ENCODE measurements around the gene EID2. TPM values are rescaled to one million over a fixed set of nuclear protein-coding genes. Genes with fewer than 3 reads are reported as not detected.

EID2 gene
- total RNA-seq, 1 donor from 2014 or later, result 20.0 TPM

DNA sequence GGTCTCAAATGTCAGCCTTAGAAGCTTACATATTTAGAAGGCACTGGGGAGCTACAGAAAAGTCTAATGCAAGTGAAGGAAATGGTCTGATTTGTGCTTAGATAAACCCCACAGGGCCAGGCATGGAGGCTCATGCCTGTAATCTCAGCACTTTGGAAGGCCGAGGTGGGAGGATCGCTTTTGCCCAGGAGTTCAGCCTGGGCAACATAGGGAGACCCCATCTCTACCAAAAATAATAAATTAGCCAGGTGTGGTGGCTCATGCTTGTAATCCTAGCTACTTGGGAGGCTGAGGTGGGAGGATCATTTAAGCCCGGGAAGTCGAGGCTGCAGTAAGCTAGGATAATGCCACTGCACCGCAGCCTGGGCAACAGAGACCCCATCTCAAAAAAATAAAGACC lies 43.9 kb downstream of the EID2 start:
- H3K36me3 ChIP-seq, result no peaks in the 10 kb centered on the region
- H3K9me3 ChIP-seq (ENCODE audit: low read depth), result no peaks in the 10 kb centered on the region
- no peaks in the 10 kb centered on the region for H3K79me2 ChIP-seq (ENCODE audit: low read depth)
- H3K4me1 ChIP-seq, result peaks cover 17% of the 10 kb centered on the region
- H3K4me2 ChIP-seq, result no peak overlapping the region
- Mint-ChIP-seq H3K27me3 (ENCODE audit: insufficient read depth, low read depth) (peaks cover 28% of the 10 kb centered on the region), H3K27ac (peak overlapping the region; percentile 36), H3K4me1 (peaks cover 20% of the 10 kb centered on the region), H3K36me3 (peaks cover 2% of the 10 kb centered on the region), H3K4me3 (no peak overlapping the region), H3K9me3 (no peaks in the 10 kb centered on the region)
- no peak overlapping the region for H3K4me3 ChIP-seq
- no peak for DNase-seq (ENCODE audit: low spot score)
- H3K27me3 ChIP-seq, result peaks cover 47% of the 10 kb centered on the region
- peaks cover 32% of the 10 kb centered on the region for H3F3A ChIP-seq (ENCODE audit: low read depth)
- no peak overlapping the region for H3K27ac ChIP-seq
- TF ChIP-seq, protein P1, sequence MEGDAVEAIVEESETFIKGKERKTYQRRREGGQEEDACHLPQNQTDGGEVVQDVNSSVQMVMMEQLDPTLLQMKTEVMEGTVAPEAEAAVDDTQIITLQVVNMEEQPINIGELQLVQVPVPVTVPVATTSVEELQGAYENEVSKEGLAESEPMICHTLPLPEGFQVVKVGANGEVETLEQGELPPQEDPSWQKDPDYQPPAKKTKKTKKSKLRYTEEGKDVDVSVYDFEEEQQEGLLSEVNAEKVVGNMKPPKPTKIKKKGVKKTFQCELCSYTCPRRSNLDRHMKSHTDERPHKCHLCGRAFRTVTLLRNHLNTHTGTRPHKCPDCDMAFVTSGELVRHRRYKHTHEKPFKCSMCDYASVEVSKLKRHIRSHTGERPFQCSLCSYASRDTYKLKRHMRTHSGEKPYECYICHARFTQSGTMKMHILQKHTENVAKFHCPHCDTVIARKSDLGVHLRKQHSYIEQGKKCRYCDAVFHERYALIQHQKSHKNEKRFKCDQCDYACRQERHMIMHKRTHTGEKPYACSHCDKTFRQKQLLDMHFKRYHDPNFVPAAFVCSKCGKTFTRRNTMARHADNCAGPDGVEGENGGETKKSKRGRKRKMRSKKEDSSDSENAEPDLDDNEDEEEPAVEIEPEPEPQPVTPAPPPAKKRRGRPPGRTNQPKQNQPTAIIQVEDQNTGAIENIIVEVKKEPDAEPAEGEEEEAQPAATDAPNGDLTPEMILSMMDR (IDR thresholded peaks at IDR 0.05), result no peak
- TF ChIP-seq EZH2 (IDR thresholded peaks at IDR 0.05) (no peak), EZH2phosphoT487 (IDR thresholded peaks at IDR 0.05) (no peak)
- H4K20me1 ChIP-seq (ENCODE audit: low read depth), result no peaks in the 10 kb centered on the region
- H2AFZ ChIP-seq (replicated peaks), result no peak overlapping the region
- H3K9ac ChIP-seq, result no peak overlapping the region

DNA sequence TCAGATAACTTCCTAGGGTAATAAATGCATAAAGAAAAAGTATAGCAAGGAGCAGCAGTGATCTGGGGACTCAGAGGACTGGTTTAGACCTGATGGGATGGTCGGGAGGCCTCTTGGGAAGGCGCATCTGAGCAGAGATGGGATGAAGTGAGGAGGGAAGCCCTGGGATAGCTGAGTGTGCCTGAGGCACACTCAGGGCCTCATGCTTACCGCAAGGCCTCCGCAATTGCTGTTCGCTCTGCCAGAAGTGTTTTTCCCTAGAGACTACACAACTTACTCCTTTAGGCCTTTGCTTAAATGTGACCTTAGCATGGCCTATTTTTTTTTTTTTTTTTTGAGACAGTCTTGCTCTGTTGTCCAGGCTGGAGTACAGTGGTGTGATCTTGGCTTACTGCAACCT lies 45.3 kb downstream of the EID2 start:
- Histone ChIP-seq H3K4me3 (no peak overlapping the region), H3K36me3 (no peaks in the 10 kb centered on the region), H3K4me2 (no peak overlapping the region), H3K27ac (no peak overlapping the region), H3K9me3 (ENCODE audit: low read depth) (no peaks in the 10 kb centered on the region), H3K27me3 (peaks cover 33% of the 10 kb centered on the region), H3K79me2 (ENCODE audit: low read depth) (no peaks in the 10 kb centered on the region), H3F3A (ENCODE audit: low read depth) (peaks cover 32% of the 10 kb centered on the region), H4K20me1 (ENCODE audit: low read depth) (no peaks in the 10 kb centered on the region), H3K9ac (no peak overlapping the region), H2AFZ (replicated peaks) (no peak overlapping the region), H3K4me1 (peaks cover 17% of the 10 kb centered on the region)
- no peaks in the 10 kb centered on the region for H3K9me3 Mint-ChIP-seq
- DNase-seq (ENCODE audit: low spot score), result no peak
- H3K27me3 Mint-ChIP-seq (ENCODE audit: insufficient read depth, low read depth), result peaks cover 16% of the 10 kb centered on the region
- peaks cover 14% of the 10 kb centered on the region for H3K4me1 Mint-ChIP-seq
- H3K4me3 Mint-ChIP-seq, result no peak overlapping the region
- H3K27ac Mint-ChIP-seq, result no peak overlapping the region
- TF ChIP-seq EZH2phosphoT487 (IDR thresholded peaks at IDR 0.05), result no peak
- no peak for TF ChIP-seq EZH2 (IDR thresholded peaks at IDR 0.05)
- TF ChIP-seq, protein P1 (IDR thresholded peaks at IDR 0.05), result no peak
- H3K36me3 Mint-ChIP-seq, result peaks cover 6% of the 10 kb centered on the region

DNA sequence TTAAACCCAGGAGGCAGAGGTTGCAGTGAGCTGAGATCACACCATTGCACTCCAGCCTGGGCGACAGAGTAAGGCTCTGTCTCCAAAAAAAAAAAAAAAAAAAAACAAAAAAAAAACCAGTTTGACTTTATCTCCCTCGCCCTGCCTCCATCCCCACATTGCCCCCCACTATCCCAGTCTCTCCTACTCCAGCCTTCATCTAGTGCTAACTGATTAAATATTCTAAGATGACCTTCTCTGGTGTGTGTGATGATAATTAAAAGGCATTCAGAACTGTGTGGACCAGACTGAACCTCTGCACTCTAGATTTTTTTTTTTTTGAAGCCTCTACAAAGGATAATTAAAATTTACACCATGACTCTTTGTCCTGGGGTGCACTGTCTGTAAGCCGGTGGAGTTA lies 47.2 kb downstream of the EID2 start:
- peaks cover 3% of the 10 kb centered on the region for H3K4me1 Mint-ChIP-seq

More for the DNA sequence above, 47.2 kb downstream of the EID2 start:
- Histone ChIP-seq H3K4me1 (peaks cover 4% of the 10 kb centered on the region), H3K4me3 (no peak overlapping the region), H3K79me2 (ENCODE audit: low read depth) (no peaks in the 10 kb centered on the region), H3K36me3 (no peaks in the 10 kb centered on the region), H4K20me1 (ENCODE audit: low read depth) (no peaks in the 10 kb centered on the region), H3K27me3 (peaks cover 14% of the 10 kb centered on the region), H3K27ac (no peak overlapping the region), H3K9ac (no peak overlapping the region), H3F3A (ENCODE audit: low read depth) (peaks cover 18% of the 10 kb centered on the region), H2AFZ (replicated peaks) (no peak overlapping the region), H3K9me3 (ENCODE audit: low read depth) (no peaks in the 10 kb centered on the region), H3K4me2 (no peak overlapping the region)
- TF ChIP-seq EZH2 (IDR thresholded peaks at IDR 0.05), result no peak
- TF ChIP-seq, protein P1 (IDR thresholded peaks at IDR 0.05), result no peak
- no peak for TF ChIP-seq EZH2phosphoT487 (IDR thresholded peaks at IDR 0.05)
- no peak overlapping the region for H3K27ac Mint-ChIP-seq
- no peak for DNase-seq (ENCODE audit: low spot score)
- H3K27me3 Mint-ChIP-seq (ENCODE audit: insufficient read depth, low read depth), result peaks cover 5% of the 10 kb centered on the region
- H3K9me3 Mint-ChIP-seq, result no peaks in the 10 kb centered on the region
- peaks cover 13% of the 10 kb centered on the region for H3K36me3 Mint-ChIP-seq
- H3K4me3 Mint-ChIP-seq, result no peak overlapping the region
